NB4 (cell line): ENCODE data around the gene LHX1.

ENCODE experiments used
- DNase-seq: peaks from one replicate; pipeline ENCODE4 v3.0.0; 2010; ENCODE audit warnings: low read depth
- H3K4me3 ChIP-seq: one replicate; pipeline ENCODE4 v1.5.1; 2011; ENCODE audit warnings: mild to moderate bottlenecking, low read depth, low read length, moderate library complexity
- CTCF ChIP-seq: IDR thresholded peaks from one replicate; pipeline ENCODE4 v1.5.1; 2012; ENCODE audit warnings: low read depth, low read length

The LHX1 gene

GRCh38 chr17:36993227-36993626 lies 56.0 kb downstream of the LHX1 start:
- H3K4me3 ChIP-seq, result no peak overlapping the region
- no peak for TF ChIP-seq CTCF
- DNase-seq, result no peak
